Loucy (cell line): ENCODE data around the gene MYD88.

Source experiments
- CTCF ChIP-seq: fragments of 200-600 bp; sonication (generic); conservative IDR thresholded peaks from 2 replicates; pipeline ENCODE4 v1.5.1; 2014; ENCODE audit warnings: mild to moderate bottlenecking, antibody characterized with exemption, low read length
- EZH2phosphoT487 ChIP-seq: fragments of 200-600 bp; IDR thresholded peaks from 2 replicates; pipeline ENCODE4 v1.6.1; 2018; ENCODE audit warnings: antibody characterized with exemption, mild to moderate bottlenecking, moderate library complexity, borderline replicate concordance

GRCh38 chr3:38119821-38120692 is 18.4 kb upstream of the MYD88 start:
- TF ChIP-seq CTCF (no peak), EZH2phosphoT487 (no peak)
